ENCODE measurements around the gene GEMIN2. TPM values are rescaled to one million over a fixed set of nuclear protein-coding genes. Genes with fewer than 3 reads are reported as not detected.

The GEMIN2 gene
- polyA plus RNA-seq, 1 of the 3 experiments (the other 2 are of a cell fraction): 13.2 TPM

GRCh38 chr14:39177168-39177545 lies 63.0 kb downstream of the GEMIN2 start (continued):
- TF ChIP-seq ZBTB33 (IDR thresholded peaks at IDR 0.05; ENCODE audit: borderline replicate concordance, low read depth) (no peak), MEF2A (IDR thresholded peaks at IDR 0.05; ENCODE audit: borderline replicate concordance, low read depth) (no peak), CTCF (IDR thresholded peaks at IDR 0.05) (no peak), IRF3 (IDR thresholded peaks at IDR 0.05; ENCODE audit: low read depth, low read length) (no peak), RFX5 (IDR thresholded peaks at IDR 0.05; ENCODE audit: low read length) (no peak), JUND (IDR thresholded peaks at IDR 0.05) (no peak), POLR2AphosphoS5 (IDR thresholded peaks at IDR 0.05; ENCODE audit: low read depth, low read length) (no peak), EZH2phosphoT487 (IDR thresholded peaks at IDR 0.05; ENCODE audit: borderline replicate concordance, low read depth) (no peak), TCF12 (IDR thresholded peaks at IDR 0.05) (no peak), FOSL2 (IDR thresholded peaks at IDR 0.05; ENCODE audit: borderline replicate concordance, low read depth) (no peak)

GRCh38 chr14:39179042-39179441 lies 64.9 kb downstream of the GEMIN2 start:
- POLR2A ChIA-PET: interaction anchor here (1.1 kb wide), 1 partner anchor 9 kb away, joined by 3 read pairs; the partner anchor contains the start of gene TRAPPC6B

More at GRCh38 chr14:39179042-39179441, 64.9 kb downstream of the GEMIN2 start:
- TF ChIP-seq FOXJ3 (CRISPR knock-in tag; IDR thresholded peaks at IDR 0.05) (no peak), IRF3 (IDR thresholded peaks at IDR 0.05; ENCODE audit: low read depth, low read length) (no peak), GATA2 (CRISPR knock-in tag; IDR thresholded peaks at IDR 0.05) (no peak), POLR2AphosphoS5 (IDR thresholded peaks at IDR 0.05; ENCODE audit: low read depth, low read length) (no peak), RFX5 (IDR thresholded peaks at IDR 0.05; ENCODE audit: low read length) (no peak)
- H3K9me2 ChIP-seq: no peaks in the 10 kb centered on the region
- CTCF ChIA-PET: no interaction called here
- 96% methylated on average over 6 of the region's 6 CpGs for WGBS (ENCODE audit: low lambda C conversion rate)
- no peak overlapping the region for H2AFZ ChIP-seq (ENCODE audit: low read depth)
- peaks cover 21% of the 10 kb centered on the region for H3F3A ChIP-seq (replicated peaks; ENCODE audit: insufficient read depth)
- H3K27me3 ChIP-seq (ENCODE audit: insufficient read depth): no peaks in the 10 kb centered on the region
- no peaks in the 10 kb centered on the region for H3K9me3 ChIP-seq
- H3K4me3 ChIP-seq (ENCODE audit: low read depth in 2 of 2, low read length in 1 of 2): no peak overlapping the region
- peaks cover 43% of the 10 kb centered on the region for H3K79me2 ChIP-seq (ENCODE audit: insufficient read depth)
- no peak overlapping the region for H3K4me2 ChIP-seq
- H3K27ac ChIP-seq (ENCODE audit: low read depth in 2 of 2, low read length in 1 of 2): no peak overlapping the region
- peaks cover 57 to 60% of the 10 kb centered on the region in 2 experiments for H3K36me3 ChIP-seq (replicated peaks in 1 of 2; ENCODE audit: control insufficient read depth in 1 of 2, insufficient read depth in 2 of 2, low read length in 1 of 2)
- H3K9ac ChIP-seq: no peak overlapping the region
- H4K20me1 ChIP-seq (ENCODE audit: insufficient read depth): no peaks in the 10 kb centered on the region
- no peak for DNase-seq
- H3K4me1 ChIP-seq (ENCODE audit: control insufficient read depth in 1 of 2, insufficient read depth in 2 of 2, low read depth in 1 of 2, low read length in 1 of 2): peaks cover 0 to 4% of the 10 kb centered on the region in 2 experiments; a peak in 3 of 4 replicates

Measured in SK-N-SH (cell line).